GM21367 (cell line): ENCODE data around the gene THAP6.

Source experiments
- ATAC-seq: cut with Tn5 transposase; IDR thresholded peaks from one replicate; pipeline ENCODE4 v1.9.1; 2021; ENCODE audit not compliant: unreplicated experiment

Gene THAP6

DNA sequence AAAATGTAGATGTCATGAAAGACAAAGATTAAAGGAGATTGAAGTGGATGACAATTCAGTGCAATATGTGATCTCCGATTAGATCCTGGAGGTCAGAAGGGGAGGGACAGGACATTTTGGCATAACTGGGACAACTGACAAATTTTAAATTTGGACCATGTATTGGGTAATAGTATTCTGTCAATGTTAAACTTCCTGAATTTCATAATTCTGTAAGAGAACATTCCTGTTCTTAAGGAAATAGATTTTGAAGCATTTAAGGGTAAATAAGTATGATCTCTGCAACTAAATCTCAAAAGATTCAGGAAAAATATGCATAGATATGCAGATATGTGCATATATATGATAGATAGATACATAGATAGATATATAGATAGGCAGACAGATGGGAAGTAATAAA is 52.6 kb downstream of the THAP6 start:
- ATAC-seq = no peak

DNA sequence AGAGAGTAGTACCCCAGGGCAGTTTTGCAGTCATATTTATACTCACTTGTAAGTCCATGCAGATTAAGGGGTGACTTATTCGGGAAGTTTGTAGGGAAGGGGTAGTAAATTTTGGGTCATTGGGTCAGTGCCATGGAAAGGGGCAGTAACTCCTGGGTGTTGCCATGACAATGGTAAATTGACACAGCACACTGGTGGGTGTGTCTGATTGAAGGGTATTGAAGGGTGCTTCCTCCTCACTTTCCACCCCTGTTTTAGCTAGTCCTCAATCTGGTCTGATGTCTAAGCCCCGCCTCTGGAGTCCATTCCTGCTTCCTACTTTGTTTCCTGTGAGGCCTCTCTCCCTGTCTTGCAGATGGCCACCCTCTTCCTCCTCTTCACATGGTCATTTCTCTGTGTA is 53.5 kb downstream of the THAP6 start:
- ATAC-seq = no peak
